K562 (cell line): ENCODE measurements around the gene AGAP1. TPM values are rescaled to one million over a fixed set of nuclear protein-coding genes. Genes with fewer than 3 reads are reported as not detected.

ENCODE experiments used
- ATAC-seq: fragments of 200-7000 bp; cut with Tn5 transposase; 3 replicates; pipeline ENCODE4 v1.9.1; 2020; ENCODE audit warnings: moderate library complexity
- BruUV-seq: library from RNA; stranded (reverse); fragments of 400-500 nt; replicated peaks from 2 replicates; lab custom pipeline; 2021; lab: Mats Ljungman, UMichigan
- CTCF ChIA-PET: fragments of 300-600 bp; formaldehyde crosslinking; extraction: SDS; loops from one replicate; lab custom pipeline; 2021; ENCODE audit warnings: low intra/inter-chr PET ratio; lab: Yijun Ruan, JAX
- POLR2A ChIA-PET: fragments of 300-600, 350-650 bp; sonication (Branson Sonifier 250); formaldehyde crosslinking; extraction: SDS; loops from one replicate; lab custom pipeline; 2021; ENCODE audit warnings: antibody characterized with exemption, inconsistent platforms; lab: Yijun Ruan, JAX
- DNase-seq, 4 experiments: peaks; one replicate each; pipeline versions ENCODE4 v3.0.0 to v3.0.0-alpha.2; 2011 to 2018; ENCODE audit warnings: low spot score in 3 of 4, mixed read lengths in 3 of 4; ENCODE audit errors: extremely low read depth in 1 of 4
- FAIRE-seq: peaks from 2 replicates; lab custom pipeline; 2011; peaks lifted over from hg19 to GRCh38; lab: Jason Lieb, UNC
- H2AFZ ChIP-seq: 2 replicates; pipeline ENCODE4 v1.6.0; 2011; ENCODE audit warnings: low read depth, low read length, control low read depth, inconsistent platforms
- H3K27ac ChIP-seq: fragments of 200-600 bp; 3 replicates; pipeline ENCODE4 v1.8.0; 2011; ENCODE audit warnings: low read depth, mild to moderate bottlenecking, control low read depth, inconsistent platforms, low read length, moderate library complexity, mixed read lengths; ENCODE audit errors: extremely low read depth
- H3K27me3 ChIP-seq, 2 experiments: fragments of 300-600 bp in 1 of 2; 2 replicates in 1 of 2; 3 replicates in 1 of 2; pipeline versions ENCODE4 v1.6.0 to v1.8.0; 2011; ENCODE audit warnings: inconsistent platforms in 2 of 2, low read length in 2 of 2, mild to moderate bottlenecking in 1 of 2, mixed read lengths in 1 of 2, moderate library complexity in 1 of 2; ENCODE audit not compliant: control insufficient read depth in 2 of 2, insufficient read depth in 2 of 2
- H3K36me3 ChIP-seq: fragments of 300-600 bp; 3 replicates; pipeline ENCODE4 v1.8.0; 2011; ENCODE audit warnings: mild to moderate bottlenecking, low read length, inconsistent platforms; ENCODE audit not compliant: control insufficient read depth, insufficient read depth
- H3K4me1 ChIP-seq, 2 experiments: fragments of 200-600 bp in 1 of 2; replicated peaks in 1 of 2; 2 replicates in 1 of 2; 3 replicates in 1 of 2; pipeline versions ENCODE4 v1.5.1 to v1.8.0; 2011; ENCODE audit warnings: inconsistent platforms in 2 of 2, low read length in 2 of 2, mild to moderate bottlenecking in 1 of 2, mixed read lengths in 1 of 2, moderate library complexity in 1 of 2; ENCODE audit not compliant: control insufficient read depth in 2 of 2, insufficient read depth in 2 of 2
- H3K4me2 ChIP-seq: 2 replicates; pipeline ENCODE4 v1.6.1; 2011; ENCODE audit warnings: low read length, control low read depth, inconsistent platforms, mixed read lengths; ENCODE audit not compliant: insufficient read depth
- H3K4me3 ChIP-seq: fragments of 200-600 bp; sonication (generic), shearing (Covaris generic); 2 replicates; pipeline ENCODE4 v1.5.1; 2016; ENCODE audit warnings: control low read depth, inconsistent platforms
- H3K79me2 ChIP-seq: fragments of 200-600 bp; 3 replicates; pipeline ENCODE4 v1.8.0; 2011; ENCODE audit warnings: low read length, inconsistent platforms; ENCODE audit not compliant: control insufficient read depth, insufficient read depth
- H3K9ac ChIP-seq, 2 experiments: 2 replicates each; pipeline versions ENCODE4 v1.6.0 to v1.6.1; 2011; ENCODE audit warnings: low read depth in 2 of 2, low read length in 2 of 2, control low read depth in 1 of 2, inconsistent platforms in 1 of 2, mild to moderate bottlenecking in 1 of 2, mixed read lengths in 1 of 2; ENCODE audit not compliant: insufficient read depth in 1 of 2
- H3K9me1 ChIP-seq: one replicate; pipeline ENCODE4 v1.6.0; 2011; ENCODE audit warnings: inconsistent platforms, mild to moderate bottlenecking, low read length, moderate library complexity; ENCODE audit not compliant: control insufficient read depth, insufficient read depth
- H3K9me3 ChIP-seq: replicated peaks from 2 replicates; pipeline ENCODE4 v1.5.1; 2011; ENCODE audit warnings: low read depth, low read length, inconsistent platforms; ENCODE audit not compliant: control insufficient read depth, insufficient read depth
- H4K20me1 ChIP-seq: replicated peaks from 2 replicates; pipeline ENCODE4 v1.6.1; 2011; ENCODE audit warnings: low read length, inconsistent platforms, mixed read lengths; ENCODE audit not compliant: control insufficient read depth, insufficient read depth
- CEBPB ChIP-seq: fragments of 450-650 bp; IDR thresholded peaks from 2 replicates; pipeline ENCODE4 v1.6.1; 2016; ENCODE audit warnings: missing genetic modification characterization, missing compliant biosample characterization
- HCFC1 ChIP-seq: IDR thresholded peaks from 2 replicates; pipeline ENCODE4 v1.6.1; 2012; ENCODE audit warnings: low read depth, low read length, improper control_type of control experiment
- KLF1 ChIP-seq: fragments of 450-650 bp; IDR thresholded peaks from 2 replicates; pipeline ENCODE4 v1.6.1; 2016; ENCODE audit warnings: missing genetic modification characterization, missing compliant biosample characterization
- PML ChIP-seq: IDR thresholded peaks from 2 replicates; pipeline ENCODE4 v1.6.1; 2012; ENCODE audit warnings: low read length, inconsistent platforms
- SRSF3 ChIP-seq: fragments of 200-400 bp; formaldehyde crosslinking; IDR thresholded peaks from 2 replicates; pipeline ENCODE4 v1.6.1; 2016; ENCODE audit warnings: mild to moderate bottlenecking, low read length, moderate library complexity; ENCODE audit not compliant: insufficient read depth
- TAF9B ChIP-seq: fragments of 450-650 bp; IDR thresholded peaks from 2 replicates; pipeline ENCODE4 v1.6.1; 2018; ENCODE audit warnings: mild to moderate bottlenecking; ENCODE audit not compliant: partially characterized antibody
- TCF7 ChIP-seq: sonication (generic); IDR thresholded peaks from 2 replicates; pipeline ENCODE4 v1.6.1; 2016; ENCODE audit warnings: antibody characterized with exemption, borderline replicate concordance
- U2AF2 ChIP-seq: fragments of 200-400 bp; formaldehyde crosslinking; optimal IDR thresholded peaks from 2 replicates; pipeline ENCODE3; 2017; ENCODE audit warnings: low read depth, mild to moderate bottlenecking, low read length
- ZNF121 ChIP-seq: sonication (generic); formaldehyde crosslinking; conservative IDR thresholded peaks from 2 replicates; pipeline ENCODE4 v1.8.0; 2022; ENCODE audit warnings: missing genetic modification reagents
- ZNF232 ChIP-seq: sonication (generic); formaldehyde crosslinking; IDR thresholded peaks from 2 replicates; pipeline ENCODE4 v1.8.0; 2022; ENCODE audit warnings: mild to moderate bottlenecking, missing genetic modification reagents
- ZNF24 ChIP-seq: fragments of 450-650 bp; IDR thresholded peaks from 2 replicates; pipeline ENCODE4 v1.6.1; 2016
- ZNF408 ChIP-seq: fragments of 250-450 bp; sonication (Bioruptor Pico); IDR thresholded peaks from 2 replicates; pipeline ENCODE4 v1.4.0; 2020; ENCODE audit warnings: low read depth, mild to moderate bottlenecking, moderate library complexity
- ZNF695 ChIP-seq: fragments of 450-650 bp; formaldehyde crosslinking; IDR thresholded peaks from 2 replicates; pipeline ENCODE4 v1.4.0; 2020; ENCODE audit warnings: mild to moderate bottlenecking, moderate library complexity
- WGBS: fragments of 100-300 bp; shearing (Covaris generic); methylation state at CpG from one replicate; pipeline ENCODE4 v1.1.6; 2016; ENCODE audit warnings: low coverage, mixed read lengths; ENCODE audit not compliant: insufficient coverage; ENCODE audit errors: missing lambda C conversion rate; 5-methylcytosine and 5-hydroxymethylcytosine counted together
- in situ Hi-C: fragments of 300-500 bp; cut with MboI; formaldehyde crosslinking; loops from 4 replicates; pipeline ENCODE4 v1.15.0; 2018; ENCODE audit warnings: inconsistent platforms, mixed read lengths
- intact Hi-C: fragments of 100-400 bp; cut with micrococcal nuclease; formaldehyde crosslinking; loops from 2 replicates; pipeline ENCODE4 v1.14.2; 2022
- polyA plus RNA-seq, 8 experiments: library from polyadenylated mRNA; depleted of rRNA in 4 of 8; stranded (reverse) in 5 of 8; unstranded in 3 of 8; fragments of >200 nt; fragmentation: Nextera tagmentation in 2 of 8; fragmentation: Illumina TruSeq in 1 of 8; extraction: Ambion mirVana in 2 of 8; extraction: Trizol in 1 of 8; gene quantifications; 2 replicates each; pipeline versions ENCODE4 v1.2.1 to v1.2.3, GENCODE V29; 2011 to 2014; ENCODE audit warnings: inconsistent platforms in 1 of 8, missing spikeins in 1 of 8
- total RNA-seq, 7 experiments: library from RNA; depleted of rRNA in 6 of 7; stranded (reverse); fragments of >200 nt in 6 of 7; fragmentation: Illumina TruSeq in 2 of 7; extraction: Trizol in 2 of 7; gene quantifications; 2 replicates each; pipeline versions ENCODE4 v1.2.1 to v1.2.3, GENCODE V29; 2011 to 2021; ENCODE audit warnings: low replicate concordance in 1 of 7
- TF ChIP-seq, protein P1 (sequence below): sonication (generic); formaldehyde crosslinking; IDR thresholded peaks from 2 replicates; pipeline ENCODE4 v1.8.0; 2022; ENCODE audit warnings: missing genetic modification reagents, mild to moderate bottlenecking, borderline replicate concordance

AGAP1 gene
- total and polyA plus RNA-seq, 9 of the 15 experiments (the other 6 are each of a cell fraction or from before 2014, with no cell fraction given), result 1.3 to 24.0 (median 10.6) TPM

- Histone ChIP-seq H3K4me1 (no peaks in the 10 kb centered on the region; a peak in 1 of 5 replicates), H3K9me3 (no peaks in the 10 kb centered on the region), H3K27me3 (no peaks in the 10 kb centered on the region), H3K36me3 (no peaks in the 10 kb centered on the region), H3K27ac (no peak overlapping the region), H3K4me3 (no peak overlapping the region), H3K79me2 (no peaks in the 10 kb centered on the region), H4K20me1 (no peaks in the 10 kb centered on the region), H3K4me2 (no peak overlapping the region), H2AFZ (no peak overlapping the region), H3K9ac (no peak overlapping the region), H3K9me1 (no peaks in the 10 kb centered on the region)
- TF ChIP-seq, protein P1, sequence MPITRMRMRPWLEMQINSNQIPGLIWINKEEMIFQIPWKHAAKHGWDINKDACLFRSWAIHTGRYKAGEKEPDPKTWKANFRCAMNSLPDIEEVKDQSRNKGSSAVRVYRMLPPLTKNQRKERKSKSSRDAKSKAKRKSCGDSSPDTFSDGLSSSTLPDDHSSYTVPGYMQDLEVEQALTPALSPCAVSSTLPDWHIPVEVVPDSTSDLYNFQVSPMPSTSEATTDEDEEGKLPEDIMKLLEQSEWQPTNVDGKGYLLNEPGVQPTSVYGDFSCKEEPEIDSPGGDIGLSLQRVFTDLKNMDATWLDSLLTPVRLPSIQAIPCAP (CRISPR knock-in tag), result no peak
- no peak for TF ChIP-seq U2AF2
- TF ChIP-seq HCFC1, result no peak
- TF ChIP-seq ZNF121 (CRISPR knock-in tag), result no peak
- no peak for TF ChIP-seq ZNF232
- TF ChIP-seq ZNF695 (CRISPR knock-in tag), result no peak
- TF ChIP-seq ZNF408 (CRISPR knock-in tag), result no peak
- no peak for TF ChIP-seq ZNF24
- no peak for TF ChIP-seq TAF9B
- TF ChIP-seq CEBPB (tag), result no peak
- no peak for TF ChIP-seq KLF1 (tag)
- TF ChIP-seq TCF7, result no peak
- TF ChIP-seq SRSF3, result no peak
- no peak for TF ChIP-seq PML
- in situ Hi-C loops, result no loop called here
- intact Hi-C loops, result no loop called here
- CTCF ChIA-PET, result no interaction called here
- WGBS, result 88% methylated on average over 14 of the region's 21 CpGs
- no TSS peak for BruUV-seq
- POLR2A ChIA-PET, result no interaction called here
- ATAC-seq (no peak), DNase-seq (no peak), FAIRE-seq (no peak)
Observed at GRCh38 chr2:235988271-235989015, 494.6 kb downstream of the AGAP1 start.
